Muscle of arm (tissue), 12 donors: ENCODE data around the gene CLPX. TPM values are rescaled to one million over a fixed set of nuclear protein-coding genes. Genes with fewer than 3 reads are reported as not detected.
"Not testable (repeated sequence)": the region's sequence is repeated elsewhere in the genome, so short reads cannot be mapped to it uniquely, and the experiment has no call there.

ENCODE experiments used
- DNase-seq: peaks from one replicate; pipeline ENCODE4 v3.0.0-alpha.2; 2013
- polyA plus RNA-seq, 12 donors: library from polyadenylated mRNA; unstranded; fragments of 120-200 nt; gene quantifications; one replicate each; pipeline ENCODE4 v1.2.1, GENCODE V29; 2013; ENCODE audit not compliant: insufficient read length in 12 of 12

CLPX gene
- polyA plus RNA-seq, 12 donors = 32.1 to 63.6 (median 47.1) TPM; not detected in 1

- DNase-seq = peak; percentile 63
Measured at GRCh38 chr15:65209701-65210643, 24.8 kb upstream of the CLPX start.

GRCh38 chr15:65208647-65209046 lies 23.5 kb upstream of the CLPX start:
- DNase-seq = no peak

DNA sequence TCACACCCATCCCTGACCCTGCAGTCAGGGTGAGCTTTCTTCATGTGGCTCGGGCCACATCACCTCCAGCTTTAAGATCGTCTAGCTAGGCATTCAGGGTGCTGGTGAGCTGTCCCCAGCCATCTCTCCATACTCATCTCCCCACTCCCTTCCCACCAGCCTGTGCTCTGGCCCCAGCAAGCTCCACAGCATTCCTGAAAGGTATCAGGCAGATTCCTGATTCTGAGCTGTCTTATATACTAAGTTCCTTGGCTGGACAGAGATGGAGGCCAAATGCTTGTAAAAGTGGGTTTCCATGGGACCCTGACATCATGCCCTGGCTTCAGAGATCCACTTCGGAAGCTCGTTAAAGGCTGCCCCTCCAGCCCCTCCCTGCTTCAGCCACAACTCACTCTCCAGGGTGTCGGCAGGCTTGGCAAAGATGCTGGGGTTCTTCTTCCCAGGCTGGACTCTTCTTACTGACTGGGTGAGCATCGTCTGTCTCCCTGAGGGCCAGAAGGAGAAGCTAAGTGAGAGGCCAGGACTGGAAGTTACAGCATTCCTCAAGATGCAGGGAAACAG lies 22.2 kb upstream of the CLPX start:
- DNase-seq = no peak

GRCh38 chr15:65206750-65207149 lies 21.6 kb upstream of the CLPX start:
- DNase-seq = no peak

GRCh38 chr15:65204931-65205660 lies 20.0 kb upstream of the CLPX start:
- no peak for DNase-seq

GRCh38 chr15:65204236-65204930 lies 19.2 kb upstream of the CLPX start:
- no peak for DNase-seq

- no peak for DNase-seq
Measured at GRCh38 chr15:65201918-65202317, 16.8 kb upstream of the CLPX start.

DNA sequence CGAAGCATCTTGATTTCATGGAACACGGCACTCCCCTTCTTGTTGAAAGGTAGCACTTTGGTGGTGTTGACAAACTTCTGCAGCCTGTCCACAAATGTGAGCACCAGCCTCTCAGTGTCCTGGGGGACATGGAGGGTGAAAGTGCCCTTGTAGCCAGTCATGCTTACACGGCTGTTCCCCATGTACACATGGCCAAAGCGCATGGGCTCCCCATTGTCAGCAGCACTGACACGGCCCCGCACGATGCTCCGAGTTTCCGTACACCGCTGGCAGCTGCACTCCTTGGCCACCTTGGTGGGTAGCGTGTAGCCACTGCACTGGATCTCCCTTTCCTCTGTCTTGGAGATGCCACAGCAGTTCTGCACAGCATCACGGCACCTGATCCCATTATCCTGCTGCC lies 13.4 kb upstream of the CLPX start:
- no peak for DNase-seq

DNA sequence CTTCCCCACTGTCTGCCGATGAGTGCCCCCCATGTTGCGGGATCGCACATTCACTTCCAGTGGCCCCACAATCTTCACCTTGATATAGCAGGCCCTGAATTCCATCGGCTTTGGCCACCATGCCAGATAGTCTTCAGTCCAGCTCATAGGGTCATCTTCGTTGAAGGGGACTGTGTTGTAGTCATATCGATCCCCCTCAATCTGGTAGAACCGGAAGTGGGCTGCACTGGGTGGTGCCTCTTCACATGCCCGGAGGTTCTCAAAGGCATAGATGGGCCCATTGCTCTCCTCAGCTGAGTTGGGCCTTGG lies 12.1 kb upstream of the CLPX start:
- no peak for DNase-seq

DNA sequence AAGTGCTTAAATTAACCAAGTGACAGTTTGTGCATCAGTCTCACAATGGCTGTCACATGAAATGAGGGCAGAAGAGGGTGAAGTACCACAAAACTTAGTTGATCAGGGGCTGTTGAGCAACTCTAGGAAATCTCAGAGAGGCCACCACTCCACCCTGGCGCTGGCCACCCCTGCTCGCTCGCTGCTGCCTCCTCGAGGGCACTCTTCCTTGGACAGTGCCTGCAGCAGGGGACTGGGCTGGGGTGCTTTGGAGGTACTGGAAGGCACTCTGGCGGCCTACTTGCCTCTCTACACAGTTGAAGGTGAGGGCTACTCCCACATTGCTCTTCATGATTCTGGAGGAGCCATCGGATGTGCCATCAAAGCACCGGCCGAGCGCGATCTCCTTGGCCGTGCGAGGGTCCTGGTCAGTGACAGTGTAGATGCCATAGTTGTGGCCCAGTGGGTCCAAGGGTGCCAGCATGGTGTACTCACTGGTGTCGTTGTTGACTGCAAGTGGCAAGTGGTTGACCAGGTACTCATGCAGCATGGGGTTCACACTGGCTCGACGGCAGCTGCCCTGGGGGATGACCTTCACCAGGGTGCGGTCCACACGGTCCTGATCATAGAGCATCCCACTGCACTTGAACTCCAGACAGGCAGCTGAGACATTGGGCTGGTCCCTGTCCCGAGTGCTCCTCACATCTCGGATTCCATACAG lies 11.6 kb upstream of the CLPX start:
- no peak for DNase-seq

- peak; percentile 92 for DNase-seq
Measured at GRCh38 chr15:65195548-65195923, 10.4 kb upstream of the CLPX start.

DNA sequence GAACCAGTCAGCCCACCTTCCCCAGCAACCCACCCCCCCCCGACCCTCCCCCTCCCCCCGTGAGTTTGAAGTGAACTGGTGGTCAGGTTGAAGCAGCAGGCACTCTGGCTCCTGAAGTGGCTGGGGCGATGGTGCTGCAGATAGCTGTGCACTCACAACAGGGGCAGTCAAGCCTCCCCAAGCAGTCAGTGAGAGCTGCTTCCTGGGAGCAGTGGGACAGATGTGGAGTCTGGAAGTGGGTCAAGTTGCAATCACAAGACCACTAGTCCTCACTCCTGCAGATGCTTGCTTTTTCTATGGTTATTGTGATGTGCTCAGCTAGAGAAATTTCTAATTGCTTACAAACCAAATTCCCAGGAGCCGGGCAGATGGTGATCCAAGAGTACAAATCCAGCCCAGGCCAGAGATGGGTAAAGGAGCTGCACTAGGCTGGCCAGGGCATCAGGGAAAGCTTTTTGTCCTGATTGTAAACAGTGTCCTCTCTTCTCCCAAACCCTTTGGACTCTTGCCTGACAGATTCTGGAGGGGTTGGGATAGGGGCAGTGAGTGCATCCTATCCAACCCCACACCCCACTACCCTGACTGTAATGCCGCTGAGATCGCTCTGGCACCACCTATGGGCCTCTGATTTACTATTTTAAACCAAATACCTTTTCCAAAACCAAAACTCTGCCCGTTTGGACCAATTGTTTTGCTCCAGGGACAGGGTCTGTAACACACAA lies 9.8 kb upstream of the CLPX start:
- DNase-seq = peak; percentile 84

DNA sequence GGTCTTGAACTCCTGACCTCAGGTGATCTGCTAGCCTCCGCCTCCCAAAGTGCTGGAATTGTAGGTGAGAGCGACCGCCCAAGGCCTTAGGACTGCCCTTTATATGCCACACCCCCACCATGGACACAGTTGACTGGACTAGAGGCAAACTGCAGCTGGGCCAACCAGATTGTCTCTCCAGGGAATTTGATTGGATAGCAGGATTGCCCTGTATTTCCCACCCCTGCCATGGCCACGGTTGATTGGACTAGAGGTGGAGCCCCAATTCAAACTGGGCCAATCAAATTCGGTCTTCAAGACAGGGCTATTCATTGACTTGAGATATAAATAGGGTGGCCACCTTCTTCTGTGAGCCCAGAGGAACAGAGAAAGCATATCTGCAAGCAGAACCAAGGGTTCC lies 6.9 kb upstream of the CLPX start:
- DNase-seq = no peak

DNA sequence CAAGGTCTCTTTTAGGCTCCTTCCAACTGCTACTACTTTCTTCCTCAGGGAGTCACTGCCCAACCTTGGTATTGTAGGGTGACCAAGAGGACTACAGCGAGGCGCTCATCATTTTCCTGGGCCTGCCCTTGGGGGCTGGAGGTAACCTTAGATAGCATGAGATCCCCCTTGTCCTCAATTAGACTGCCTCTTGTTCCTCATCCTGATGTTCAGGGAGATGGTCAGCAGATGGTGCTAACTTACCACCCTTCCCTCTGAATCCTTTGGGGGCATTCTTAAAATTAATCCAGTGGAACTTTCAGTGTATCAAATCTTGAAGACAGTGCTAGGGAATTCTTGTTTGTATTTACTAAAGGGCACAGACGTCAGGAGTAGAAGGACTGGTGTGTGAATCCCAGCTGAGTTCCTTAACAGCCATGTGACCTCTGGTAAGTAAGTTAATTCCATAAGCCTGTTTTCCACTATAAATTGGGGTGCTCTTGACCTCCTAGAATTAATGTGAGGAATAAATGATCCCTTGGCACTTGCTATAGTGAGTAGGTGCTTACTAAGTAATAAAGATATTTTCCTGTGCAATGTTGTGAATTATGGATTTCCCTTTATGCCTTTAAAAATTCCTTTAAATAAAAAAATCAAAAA lies 4.1 kb upstream of the CLPX start:
- peak; percentile 69 for DNase-seq

DNA sequence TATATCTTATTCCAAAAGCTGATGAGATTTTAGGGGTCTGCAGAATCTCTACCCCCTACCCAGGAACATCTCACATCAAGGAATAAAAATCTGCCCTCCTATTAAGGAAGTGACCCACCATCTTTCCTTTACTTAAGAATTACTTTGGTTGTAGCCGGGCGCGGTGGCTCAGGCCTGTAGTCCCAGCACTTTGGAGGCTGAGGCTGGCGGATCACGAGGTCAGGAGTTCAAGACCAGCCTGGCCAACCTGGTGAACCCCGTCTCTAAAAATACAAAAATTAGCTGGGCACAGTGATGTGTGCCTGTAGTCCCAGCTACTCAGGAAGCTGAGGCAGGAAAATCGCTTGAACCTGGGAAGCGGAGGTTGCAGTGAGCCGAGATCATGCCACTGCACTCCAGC lies 3.3 kb upstream of the CLPX start:
- DNase-seq = not testable (repeated sequence)

DNA sequence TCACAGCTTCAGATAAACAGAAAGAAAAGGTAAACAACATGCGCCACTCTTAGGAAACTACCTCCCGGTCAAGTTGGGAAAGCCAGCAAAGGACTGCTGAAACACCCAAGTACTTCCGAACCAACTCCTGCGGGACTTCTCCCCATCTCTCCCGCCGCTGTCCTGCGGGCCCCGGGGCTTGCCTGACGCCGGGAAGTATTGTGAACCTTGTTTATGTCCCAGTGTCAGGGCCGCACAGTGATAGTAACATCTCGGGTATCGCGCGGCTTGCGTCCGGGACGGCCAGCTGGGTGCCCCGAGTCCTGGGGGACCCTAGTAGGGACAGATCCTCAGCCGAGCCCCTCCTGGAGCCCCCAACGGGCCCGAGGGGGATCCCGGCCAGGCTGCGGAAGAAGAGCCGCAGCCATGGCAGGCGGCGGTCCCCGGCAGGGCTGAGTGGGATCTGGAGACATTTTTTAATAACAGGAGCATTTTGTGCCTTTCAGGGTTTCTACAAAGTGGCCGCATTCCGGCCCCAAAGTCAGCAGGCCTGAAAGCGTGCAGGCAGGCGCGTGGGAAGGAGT lies 756 bp downstream of the CLPX start:
- peak; percentile 58 for DNase-seq

GRCh38 chr15:65183865-65184159 lies 1.3 kb downstream of the CLPX start:
- no peak for DNase-seq

DNA sequence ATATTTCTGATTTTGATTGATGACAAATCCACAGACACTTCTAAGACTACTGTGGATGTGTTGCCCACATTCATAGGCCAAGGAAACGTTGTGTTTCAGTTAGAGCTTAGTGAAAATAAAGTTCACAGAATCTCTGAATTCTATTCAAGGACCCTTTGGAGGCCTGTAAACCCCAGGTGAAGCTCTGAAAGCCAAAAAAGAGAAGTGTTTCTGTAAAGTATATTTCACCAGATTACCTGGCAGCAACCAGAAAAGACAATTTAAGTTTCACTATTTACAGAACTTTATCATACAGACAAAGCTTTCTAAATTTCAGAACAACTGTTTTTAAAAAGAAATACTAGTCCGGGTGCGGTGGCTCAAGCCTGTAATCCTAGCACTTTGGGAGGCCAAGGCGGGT lies 2.6 kb downstream of the CLPX start:
- DNase-seq = no peak

- not testable (repeated sequence) for DNase-seq
Measured at GRCh38 chr15:65181582-65182353, 3.4 kb downstream of the CLPX start.

DNA sequence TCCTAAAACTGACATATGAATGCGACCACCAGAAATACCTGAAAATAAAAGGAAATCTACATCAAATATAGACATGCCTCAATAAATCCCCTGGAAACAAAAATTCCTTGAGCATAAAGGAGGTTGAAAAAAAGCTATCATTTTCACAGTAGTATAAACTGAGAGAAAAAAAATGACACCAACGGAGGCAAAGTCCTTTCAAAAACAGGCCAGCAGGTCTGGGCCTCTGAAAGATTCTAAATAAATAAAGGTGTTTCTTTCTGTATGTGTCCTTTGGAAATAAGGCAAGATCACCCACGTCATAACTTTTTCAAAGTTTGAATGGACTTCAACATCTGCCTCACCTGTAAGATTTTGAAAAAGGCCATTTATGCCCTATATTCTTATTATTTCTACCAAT lies 5.0 kb downstream of the CLPX start:
- DNase-seq = no peak
